ENCODE data around the gene IL1R1. TPM values are rescaled to one million over a fixed set of nuclear protein-coding genes. Genes with fewer than 3 reads are reported as not detected.

IL1R1 gene
- total RNA-seq, 1 donor from 2014 or later: 407 TPM

- DNase-seq (ENCODE audit: low spot score): no peak
Observed at GRCh38 chr2:102197389-102198137, 55.0 kb downstream of the IL1R1 start.

GRCh38 chr2:102200539-102200938, 58.0 kb downstream of the IL1R1 start:
- DNase-seq (ENCODE audit: low spot score): no peak

GRCh38 chr2:102204638-102205037, 62.1 kb downstream of the IL1R1 start:
- DNase-seq (ENCODE audit: low spot score): no peak

GRCh38 chr2:102206666-102207341, 64.3 kb downstream of the IL1R1 start:
- no peak for DNase-seq (ENCODE audit: low spot score)

- no peak for DNase-seq (ENCODE audit: low spot score)
Observed at GRCh38 chr2:102208774-102209173, 66.2 kb downstream of the IL1R1 start.

- DNase-seq (ENCODE audit: low spot score): no peak
Observed at GRCh38 chr2:102209474-102209873, 66.9 kb downstream of the IL1R1 start.

- DNase-seq (ENCODE audit: low spot score): no peak
Observed at GRCh38 chr2:102217032-102217431, 74.5 kb downstream of the IL1R1 start.

GRCh38 chr2:102224824-102225739, 82.5 kb downstream of the IL1R1 start:
- no peak for DNase-seq (ENCODE audit: low spot score)

- no peak for DNase-seq (ENCODE audit: low spot score)
Observed at GRCh38 chr2:102226171-102226570, 83.6 kb downstream of the IL1R1 start.

GRCh38 chr2:102226612-102227391, 84.3 kb downstream of the IL1R1 start:
- no peak for DNase-seq (ENCODE audit: low spot score)

- no peak for DNase-seq (ENCODE audit: low spot score)
Observed at GRCh38 chr2:102229141-102229769, 86.7 kb downstream of the IL1R1 start.

Other genes starting within 250 kb of the IL1R1 start
- 101 TPM for gene IL1R2, start 150.8 kb upstream of the IL1R1 start, total RNA-seq
- 0.93 TPM for gene IL1RL2, start 44.3 kb downstream of the IL1R1 start, total RNA-seq
- 32.4 TPM for gene IL1RL1, start 168.8 kb downstream of the IL1R1 start, total RNA-seq
- gene IL18R1, start 213.1 kb downstream of the IL1R1 start, total RNA-seq: 18.2 TPM